SK-N-MC (cell line): Measurements from ENCODE around the gene PTX3.

Source experiments
- EZH2 ChIP-seq: fragments of 200-600 bp; sonication (generic); IDR thresholded peaks from one replicate; pipeline ENCODE4 v1.6.1; 2017; ENCODE audit warnings: antibody characterized with exemption
- FOXP2 ChIP-seq: optimal IDR thresholded peaks from 2 replicates; pipeline ENCODE3; 2011; ENCODE audit warnings: mild to moderate bottlenecking, moderate library complexity; ENCODE audit not compliant: insufficient read depth; ENCODE audit errors: extremely low read length, control extremely low read depth
- POLR2AphosphoS5 ChIP-seq: IDR thresholded peaks from 2 replicates; pipeline ENCODE4 v1.6.1; 2012; ENCODE audit warnings: mild to moderate bottlenecking, low read depth, low read length, borderline replicate concordance

- TF ChIP-seq POLR2AphosphoS5 (no peak), FOXP2 (no peak), EZH2 (no peak)
Observed at GRCh38 chr3:157460253-157460652, 23.6 kb downstream of the PTX3 start.
